HepG2 (cell line): ENCODE measurements around the gene TCEA3. TPM values are rescaled to one million over a fixed set of nuclear protein-coding genes. Genes with fewer than 3 reads are reported as not detected.

Experiments
- FOXA3 ChIP-seq: IDR thresholded peaks from 2 replicates; pipeline ENCODE4 v1.6.1; 2016; ENCODE audit warnings: missing genetic modification reagents, missing compliant biosample characterization
- FOXK1 ChIP-seq: sonication (generic); formaldehyde crosslinking; IDR thresholded peaks from 2 replicates; pipeline ENCODE4 v1.4.0; 2020; ENCODE audit warnings: low read depth, missing genetic modification reagents, borderline replicate concordance
- IKZF1 ChIP-seq: fragments of 450-650 bp; IDR thresholded peaks from 2 replicates; pipeline ENCODE4 v1.7.1; 2016
- KDM2A ChIP-seq: sonication (generic); formaldehyde crosslinking; IDR thresholded peaks from 2 replicates; pipeline ENCODE4 v1.4.0; 2020; ENCODE audit warnings: low read depth, missing genetic modification reagents, borderline replicate concordance
- KDM4B ChIP-seq: sonication (generic); formaldehyde crosslinking; IDR thresholded peaks from 2 replicates; pipeline ENCODE4 v1.4.0; 2020; ENCODE audit warnings: missing genetic modification reagents
- KDM5B ChIP-seq: sonication (generic); formaldehyde crosslinking; IDR thresholded peaks from 2 replicates; pipeline ENCODE4 v1.4.0; 2020; ENCODE audit warnings: missing genetic modification reagents, mild to moderate bottlenecking, borderline replicate concordance
- NCOA1 ChIP-seq: sonication (generic); formaldehyde crosslinking; IDR thresholded peaks from 2 replicates; pipeline ENCODE4 v1.9.0; 2021; ENCODE audit warnings: missing genetic modification reagents
- PHF8 ChIP-seq: sonication (generic); formaldehyde crosslinking; IDR thresholded peaks from 2 replicates; pipeline ENCODE4 v1.5.0; 2020; ENCODE audit warnings: missing genetic modification reagents
- PPARG ChIP-seq: conservative IDR thresholded peaks from 2 replicates; pipeline ENCODE4 v1.6.1; 2016; ENCODE audit warnings: missing biosample characterization, missing genetic modification reagents
- RAD21 ChIP-seq: fragments of 450-650 bp; formaldehyde crosslinking; IDR thresholded peaks from 2 replicates; pipeline ENCODE4 v1.5.0; 2020; ENCODE audit warnings: mild to moderate bottlenecking
- SATB2 ChIP-seq: sonication (generic); formaldehyde crosslinking; IDR thresholded peaks from 2 replicates; pipeline ENCODE4 v1.5.0; 2020; ENCODE audit warnings: missing genetic modification reagents
- SP2 ChIP-seq: sonication (generic); formaldehyde crosslinking; IDR thresholded peaks from 2 replicates; pipeline ENCODE4 v1.5.1; 2020; ENCODE audit warnings: mild to moderate bottlenecking, missing genetic modification reagents
- STAG1 ChIP-seq: sonication (generic); formaldehyde crosslinking; IDR thresholded peaks from 2 replicates; pipeline ENCODE4 v1.4.0; 2020; ENCODE audit warnings: missing genetic modification reagents
- ZBTB38 ChIP-seq: sonication (generic); formaldehyde crosslinking; IDR thresholded peaks from 2 replicates; pipeline ENCODE4 v1.5.1; 2020; ENCODE audit warnings: mild to moderate bottlenecking, missing genetic modification reagents
- ZKSCAN5 ChIP-seq: sonication (generic); formaldehyde crosslinking; IDR thresholded peaks from 2 replicates; pipeline ENCODE4 v1.5.1; 2020; ENCODE audit warnings: mild to moderate bottlenecking, missing genetic modification reagents
- ZNF552 ChIP-seq: sonication (generic); formaldehyde crosslinking; IDR thresholded peaks from 2 replicates; pipeline ENCODE4 v1.9.0; 2022; ENCODE audit warnings: missing genetic modification reagents, mild to moderate bottlenecking, borderline replicate concordance
- ZNF572 ChIP-seq: sonication (generic); formaldehyde crosslinking; IDR thresholded peaks from 2 replicates; pipeline ENCODE4 v1.5.1; 2020; ENCODE audit warnings: mild to moderate bottlenecking, missing genetic modification reagents
- ZNF724P ChIP-seq: sonication (generic); formaldehyde crosslinking; IDR thresholded peaks from 2 replicates; pipeline ENCODE4 v1.8.0; 2022; ENCODE audit warnings: missing genetic modification reagents, borderline replicate concordance
- ZNF772 ChIP-seq: sonication (generic); formaldehyde crosslinking; IDR thresholded peaks from 2 replicates; pipeline ENCODE4 v1.5.0; 2020; ENCODE audit warnings: mild to moderate bottlenecking, missing genetic modification reagents
- ZNF790 ChIP-seq: sonication (generic); formaldehyde crosslinking; IDR thresholded peaks from 2 replicates; pipeline ENCODE4 v1.8.0; 2022; ENCODE audit warnings: missing genetic modification reagents, mild to moderate bottlenecking, borderline replicate concordance
- polyA plus RNA-seq, 8 experiments: library from polyadenylated mRNA; depleted of rRNA in 3 of 8; stranded (reverse) in 7 of 8; unstranded in 1 of 8; fragments of >200 nt; fragmentation: Illumina TruSeq in 4 of 8; extraction: Trizol in 4 of 8; gene quantifications; 2 replicates each; pipeline versions ENCODE4 v1.2.1 to v1.2.3, GENCODE V29; 2011 to 2016; ENCODE audit warnings: low read depth in 4 of 8, missing spikeins in 1 of 8, mixed read lengths in 1 of 8; ENCODE audit not compliant: insufficient read depth in 1 of 8
- total RNA-seq, 5 experiments: library from RNA; depleted of rRNA; stranded (reverse); fragments of >200 nt; fragmentation: Illumina TruSeq; extraction: Trizol; gene quantifications; 2 replicates each; pipeline ENCODE4 v1.2.3, GENCODE V29; 2016; ENCODE audit warnings: low read depth in 1 of 5
- TF ChIP-seq, protein P1 (sequence below): sonication (generic); formaldehyde crosslinking; IDR thresholded peaks from 2 replicates; pipeline ENCODE4 v1.9.0; 2022; ENCODE audit warnings: missing genetic modification reagents, mild to moderate bottlenecking, borderline replicate concordance
- TF ChIP-seq, protein P2 (sequence below): sonication (generic); formaldehyde crosslinking; conservative IDR thresholded peaks from 2 replicates; pipeline ENCODE4 v1.4.0; 2020; ENCODE audit warnings: missing genetic modification reagents
- TF ChIP-seq, protein P3 (sequence below): sonication (generic); formaldehyde crosslinking; IDR thresholded peaks from 2 replicates; pipeline ENCODE4 v1.5.0; 2020; ENCODE audit warnings: mild to moderate bottlenecking, low read depth, missing genetic modification reagents, borderline replicate concordance
- TF ChIP-seq, protein P4 (sequence below): IDR thresholded peaks from 2 replicates; pipeline ENCODE4 v1.6.1; 2016; ENCODE audit warnings: missing compliant biosample characterization, missing genetic modification reagents, borderline replicate concordance

TCEA3 gene
- total and polyA plus RNA-seq, 2 of the 13 experiments (the other 11 are each of a cell fraction or from before 2014, with no cell fraction given), result 55.5 to 84.6 TPM

DNA sequence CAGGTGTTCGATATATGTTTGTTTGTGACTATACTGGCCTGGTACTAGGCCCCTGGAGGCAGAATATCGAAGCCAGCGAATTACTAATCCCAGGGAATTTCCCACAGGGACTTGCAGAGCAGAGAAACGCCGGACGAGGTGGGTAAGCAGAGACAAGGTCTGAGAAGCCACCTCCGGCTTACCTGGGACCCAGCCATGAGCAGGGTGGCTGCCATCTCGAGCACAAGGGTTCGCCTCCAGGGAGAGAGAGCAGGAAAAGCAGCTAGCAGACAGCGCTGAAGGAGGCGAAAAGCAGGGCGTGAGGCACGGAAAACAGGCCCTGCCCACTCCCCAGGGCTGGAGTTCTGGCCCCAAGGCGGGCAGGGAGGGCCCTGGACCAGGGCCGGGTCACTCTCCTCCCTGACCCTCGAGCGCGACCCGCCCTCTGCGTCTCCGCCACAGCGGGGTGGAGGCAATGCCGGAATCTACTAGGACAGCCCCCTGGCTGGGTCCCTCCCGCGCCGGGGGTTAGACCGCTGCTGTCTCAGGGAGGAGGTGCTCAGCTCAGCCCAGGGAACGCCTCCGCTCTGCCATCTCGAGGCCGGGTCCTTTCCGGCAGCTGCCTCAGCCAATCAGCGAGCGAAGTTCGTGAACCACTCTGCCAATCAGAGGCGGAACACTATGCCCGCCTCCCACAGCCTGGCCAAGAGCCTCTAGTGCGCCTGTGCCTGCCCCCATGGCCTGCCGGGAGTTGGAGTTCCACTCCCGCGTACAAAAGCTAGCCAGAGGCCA is 56.6 kb downstream of the TCEA3 start (continued):
- TF ChIP-seq RAD21 (CRISPR knock-in tag) (peak; percentile 10; the same call in 1 of the 2 replicates), SATB2 (CRISPR knock-in tag) (no peak), NCOA1 (peak; percentile 85; the same call in 1 of the 2 replicates), PPARG (CRISPR knock-in tag) (0 out of 2 replicates have a peak, but pooled peaks have one; percentile 10), PHF8 (CRISPR knock-in tag) (peak; percentile 86), FOXA3 (CRISPR knock-in tag) (0 out of 2 replicates have a peak, but pooled peaks have one; percentile 12), ZNF572 (CRISPR knock-in tag) (peak; percentile 97), ZNF552 (CRISPR knock-in tag) (no peak; the same call in 1 of the 2 replicates), ZBTB38 (CRISPR knock-in tag) (no peak), FOXK1 (no peak), STAG1 (CRISPR knock-in tag) (no peak), IKZF1 (no peak), ZNF724P (CRISPR knock-in tag) (no peak), SP2 (peak; percentile 95), ZKSCAN5 (peak; percentile 30; the same call in 1 of the 2 replicates), KDM4B (no peak), KDM5B (no peak), KDM2A (peak; percentile 70; the same call in 1 of the 2 replicates), ZNF772 (no peak), ZNF790 (CRISPR knock-in tag) (0 out of 2 replicates have a peak, but pooled peaks have one; percentile 60)
- TF ChIP-seq, protein P1, sequence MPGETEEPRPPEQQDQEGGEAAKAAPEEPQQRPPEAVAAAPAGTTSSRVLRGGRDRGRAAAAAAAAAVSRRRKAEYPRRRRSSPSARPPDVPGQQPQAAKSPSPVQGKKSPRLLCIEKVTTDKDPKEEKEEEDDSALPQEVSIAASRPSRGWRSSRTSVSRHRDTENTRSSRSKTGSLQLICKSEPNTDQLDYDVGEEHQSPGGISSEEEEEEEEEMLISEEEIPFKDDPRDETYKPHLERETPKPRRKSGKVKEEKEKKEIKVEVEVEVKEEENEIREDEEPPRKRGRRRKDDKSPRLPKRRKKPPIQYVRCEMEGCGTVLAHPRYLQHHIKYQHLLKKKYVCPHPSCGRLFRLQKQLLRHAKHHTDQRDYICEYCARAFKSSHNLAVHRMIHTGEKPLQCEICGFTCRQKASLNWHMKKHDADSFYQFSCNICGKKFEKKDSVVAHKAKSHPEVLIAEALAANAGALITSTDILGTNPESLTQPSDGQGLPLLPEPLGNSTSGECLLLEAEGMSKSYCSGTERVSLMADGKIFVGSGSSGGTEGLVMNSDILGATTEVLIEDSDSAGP, result peak; percentile 82
- TF ChIP-seq, protein P2, sequence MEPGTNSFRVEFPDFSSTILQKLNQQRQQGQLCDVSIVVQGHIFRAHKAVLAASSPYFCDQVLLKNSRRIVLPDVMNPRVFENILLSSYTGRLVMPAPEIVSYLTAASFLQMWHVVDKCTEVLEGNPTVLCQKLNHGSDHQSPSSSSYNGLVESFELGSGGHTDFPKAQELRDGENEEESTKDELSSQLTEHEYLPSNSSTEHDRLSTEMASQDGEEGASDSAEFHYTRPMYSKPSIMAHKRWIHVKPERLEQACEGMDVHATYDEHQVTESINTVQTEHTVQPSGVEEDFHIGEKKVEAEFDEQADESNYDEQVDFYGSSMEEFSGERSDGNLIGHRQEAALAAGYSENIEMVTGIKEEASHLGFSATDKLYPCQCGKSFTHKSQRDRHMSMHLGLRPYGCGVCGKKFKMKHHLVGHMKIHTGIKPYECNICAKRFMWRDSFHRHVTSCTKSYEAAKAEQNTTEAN (CRISPR knock-in tag), result no peak; the same call in 1 of the 2 replicates
- TF ChIP-seq, protein P3, sequence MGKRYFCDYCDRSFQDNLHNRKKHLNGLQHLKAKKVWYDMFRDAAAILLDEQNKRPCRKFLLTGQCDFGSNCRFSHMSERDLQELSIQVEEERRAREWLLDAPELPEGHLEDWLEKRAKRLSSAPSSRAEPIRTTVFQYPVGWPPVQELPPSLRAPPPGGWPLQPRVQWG, result no peak
- TF ChIP-seq, protein P4, sequence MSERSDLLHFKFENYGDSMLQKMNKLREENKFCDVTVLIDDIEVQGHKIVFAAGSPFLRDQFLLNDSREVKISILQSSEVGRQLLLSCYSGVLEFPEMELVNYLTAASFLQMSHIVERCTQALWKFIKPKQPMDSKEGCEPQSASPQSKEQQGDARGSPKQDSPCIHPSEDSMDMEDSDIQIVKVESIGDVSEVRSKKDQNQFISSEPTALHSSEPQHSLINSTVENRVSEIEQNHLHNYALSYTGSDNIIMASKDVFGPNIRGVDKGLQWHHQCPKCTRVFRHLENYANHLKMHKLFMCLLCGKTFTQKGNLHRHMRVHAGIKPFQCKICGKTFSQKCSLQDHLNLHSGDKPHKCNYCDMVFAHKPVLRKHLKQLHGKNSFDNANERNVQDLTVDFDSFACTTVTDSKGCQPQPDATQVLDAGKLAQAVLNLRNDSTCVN (CRISPR knock-in tag), result no peak
